ENCODE results near the gene PSTPIP1. TPM values are rescaled to one million over a fixed set of nuclear protein-coding genes. Genes with fewer than 3 reads are reported as not detected.
A peak's percentile ranks its signal among the peaks of the same experiment; 100 is the strongest.

PSTPIP1 gene
- polyA plus RNA-seq, 3 donors = 1.1 to 2.4 (median 1.4) TPM

- DNase-seq = no peak
Measured at GRCh38 chr15:77067691-77068367, 72.9 kb downstream of the PSTPIP1 start.

DNA sequence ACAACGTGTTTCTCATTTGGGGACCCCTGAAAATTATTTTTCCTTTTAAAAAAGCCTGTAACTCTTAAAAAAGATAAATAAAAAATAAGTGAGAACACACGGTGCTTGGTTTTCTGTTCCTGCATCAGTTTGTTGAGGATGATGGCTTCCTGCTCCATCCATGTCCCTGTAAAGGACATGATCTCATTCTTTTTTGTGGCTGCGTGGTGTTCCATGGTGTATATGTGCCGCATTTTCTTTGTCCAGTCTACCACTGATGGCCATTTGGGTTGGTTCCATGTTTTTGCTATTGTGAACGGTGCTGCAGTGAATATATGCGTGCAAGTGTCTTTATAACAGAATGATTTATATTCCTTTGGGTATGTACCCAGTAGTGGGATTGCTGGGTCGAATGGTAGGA, 73.7 kb downstream of the PSTPIP1 start:
- DNase-seq = no peak

DNA sequence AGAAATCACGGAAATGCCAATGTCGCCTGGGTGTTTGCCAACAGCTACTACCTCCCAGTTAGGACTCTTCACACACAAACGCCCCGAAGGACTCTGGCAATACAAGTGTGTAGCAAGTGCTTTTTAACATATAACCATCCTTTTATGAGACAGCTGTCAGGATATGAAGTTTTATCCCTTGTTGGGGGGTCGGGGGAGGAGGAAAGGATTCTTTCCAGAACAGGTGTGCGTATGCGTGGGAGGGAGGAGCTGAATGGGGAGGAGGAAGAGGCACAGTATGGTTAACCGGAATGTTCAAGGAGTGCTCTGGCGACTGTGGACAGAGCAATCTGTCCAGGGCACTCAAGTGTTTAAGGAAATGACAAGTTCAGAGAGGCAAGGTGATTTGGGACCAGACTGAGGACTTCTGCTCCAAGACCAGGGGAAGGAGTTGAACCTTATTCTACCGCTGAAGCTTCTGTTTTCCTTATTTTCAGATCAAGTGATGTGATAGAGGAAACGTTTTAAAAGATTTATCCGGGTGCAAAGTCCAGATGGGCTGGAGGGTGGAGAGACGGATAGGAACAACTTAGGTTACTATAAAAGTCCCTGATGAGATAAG, 74.7 kb downstream of the PSTPIP1 start:
- DNase-seq = no peak

- DNase-seq = no peak
Measured at GRCh38 chr15:77070180-77070494, 75.2 kb downstream of the PSTPIP1 start.

DNA sequence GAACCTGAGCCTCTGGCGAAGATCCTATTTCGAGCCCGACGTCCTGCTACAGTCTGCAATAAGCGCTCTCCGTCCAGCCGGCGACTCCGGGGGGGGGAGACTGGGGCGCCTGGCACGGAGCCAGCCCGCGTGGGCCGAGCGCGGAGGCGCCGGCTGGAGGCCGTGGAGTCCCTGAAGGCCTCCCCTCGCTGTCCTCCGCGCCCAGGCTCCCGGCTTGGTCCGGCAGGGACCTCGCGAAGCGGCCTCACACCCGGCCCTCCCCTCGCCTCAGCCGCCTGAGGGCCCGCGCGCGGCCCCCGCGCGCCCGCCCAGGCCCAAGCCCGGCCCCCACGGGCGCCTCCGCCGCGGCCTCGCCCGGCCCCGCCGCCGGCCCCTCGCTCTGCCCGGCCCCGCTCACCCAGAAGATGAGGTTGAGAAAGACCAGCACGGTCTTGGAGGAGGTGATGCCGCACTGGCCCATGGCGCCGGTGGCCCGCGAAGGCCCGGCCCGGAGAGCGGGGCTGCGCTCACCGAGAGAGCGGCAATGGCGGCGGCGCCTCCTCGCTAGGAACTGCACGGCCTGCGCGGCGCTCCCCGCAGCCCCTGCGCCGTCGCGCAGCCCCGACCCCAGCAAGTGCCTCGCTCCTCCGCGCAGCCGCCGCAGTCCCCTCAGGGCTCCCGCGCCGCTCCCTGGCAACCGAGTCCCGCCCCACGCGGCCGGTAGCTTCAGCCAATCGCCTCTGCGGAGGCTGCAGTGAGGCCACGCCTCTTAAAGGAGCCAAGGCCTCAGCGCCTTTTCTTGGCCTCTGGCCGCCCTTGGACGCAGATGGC, 75.8 kb downstream of the PSTPIP1 start, which contains the start of gene TSPAN3:
TSPAN3 (minus strand) TSS at position 615 of the 810 bp plus-strand sequence; CDS start at position 460, 155 bp downstream.
- peak; percentile 93 for DNase-seq

GRCh38 chr15:77071305-77072223, 76.6 kb downstream of the PSTPIP1 start:
- DNase-seq = no peak

DNA sequence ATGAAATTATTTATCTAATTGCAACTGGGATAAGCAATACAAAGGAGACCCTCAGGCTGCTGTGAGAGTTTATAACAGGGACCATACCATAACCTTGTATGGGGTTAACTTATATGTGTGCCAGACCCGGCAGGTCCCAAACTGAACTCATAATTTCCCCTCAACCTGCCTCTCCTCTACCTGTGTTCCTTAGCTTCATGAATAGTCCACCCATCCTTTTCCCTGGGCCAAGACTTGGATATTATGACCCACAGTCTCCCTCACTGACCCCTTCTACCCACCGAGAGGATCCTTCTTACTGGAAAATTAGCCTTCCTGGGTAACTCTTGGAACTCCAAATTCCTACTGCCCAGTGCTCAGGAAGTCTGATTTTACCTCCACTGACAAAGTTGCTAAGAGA, 79.4 kb downstream of the PSTPIP1 start:
- DNase-seq = no peak

DNA sequence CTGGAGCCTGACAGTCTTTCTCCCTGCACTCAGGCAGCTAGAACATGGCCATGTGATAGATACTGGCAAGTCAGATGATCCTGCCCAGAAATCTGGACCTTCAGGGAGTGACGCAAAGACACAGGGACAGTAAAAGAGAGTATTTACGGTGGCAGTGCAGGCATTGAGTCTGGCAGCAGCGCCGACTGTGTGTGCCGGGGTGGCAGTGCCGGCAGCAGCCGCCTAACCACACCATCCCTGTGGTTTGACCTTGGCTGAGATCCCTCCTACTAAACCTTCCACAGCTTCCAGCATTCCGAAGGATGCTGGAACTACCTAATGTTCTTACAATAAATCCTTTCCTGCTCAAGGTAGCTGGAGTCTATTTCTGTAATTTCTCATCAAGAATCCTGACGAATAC, 80.6 kb downstream of the PSTPIP1 start:
- DNase-seq = no peak

DNA sequence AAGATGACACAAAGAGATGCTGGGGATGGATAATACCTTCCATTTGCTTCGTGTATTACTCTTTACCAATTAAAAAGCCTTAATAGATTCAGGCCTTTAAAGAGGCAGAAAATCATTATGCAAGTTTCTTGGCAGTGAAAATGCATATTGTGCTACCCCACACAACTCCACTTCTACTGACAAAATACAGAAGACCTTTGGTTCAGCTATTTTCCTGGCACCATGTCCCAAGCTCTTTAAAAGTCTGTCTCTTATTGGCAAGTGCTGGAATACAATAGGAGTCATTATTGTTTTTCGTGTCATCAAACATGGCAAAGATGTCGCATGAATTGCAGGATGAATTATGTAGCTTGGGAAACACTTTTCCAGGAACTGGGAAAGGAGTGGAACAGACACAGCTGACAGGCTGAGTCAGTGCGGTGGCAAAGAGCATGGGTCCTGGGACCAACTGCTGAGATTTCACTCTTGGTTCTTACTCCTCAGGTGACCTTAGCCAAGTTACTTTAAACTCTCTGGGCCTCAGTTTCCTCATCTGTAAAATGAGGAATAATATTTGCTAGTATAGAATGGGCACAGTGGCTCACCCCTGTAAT, 81.5 kb downstream of the PSTPIP1 start:
- no peak for DNase-seq

GRCh38 chr15:77081971-77082370, 87.0 kb downstream of the PSTPIP1 start:
- no peak for DNase-seq

GRCh38 chr15:77083381-77084160, 88.6 kb downstream of the PSTPIP1 start:
- no peak for DNase-seq

DNA sequence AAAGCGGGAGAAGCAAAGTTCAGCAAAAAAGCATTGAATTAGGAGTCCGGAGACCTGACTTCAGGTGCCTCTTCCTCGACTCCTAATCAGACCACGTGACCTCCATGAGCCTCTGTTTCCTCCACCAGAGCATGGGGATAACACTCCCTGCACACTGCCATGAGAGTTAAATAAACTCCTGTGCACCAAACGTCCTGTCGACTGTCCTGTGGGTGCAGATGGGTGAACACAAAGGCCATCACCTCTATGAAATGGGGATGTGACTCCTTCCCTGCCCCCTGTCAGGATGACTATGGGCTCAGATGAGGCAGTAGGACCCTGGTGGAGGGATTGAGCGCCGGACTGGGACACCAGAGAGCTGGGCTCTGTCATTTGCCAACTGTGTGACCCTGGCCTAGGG, 89.5 kb downstream of the PSTPIP1 start:
- no peak for DNase-seq

DNA sequence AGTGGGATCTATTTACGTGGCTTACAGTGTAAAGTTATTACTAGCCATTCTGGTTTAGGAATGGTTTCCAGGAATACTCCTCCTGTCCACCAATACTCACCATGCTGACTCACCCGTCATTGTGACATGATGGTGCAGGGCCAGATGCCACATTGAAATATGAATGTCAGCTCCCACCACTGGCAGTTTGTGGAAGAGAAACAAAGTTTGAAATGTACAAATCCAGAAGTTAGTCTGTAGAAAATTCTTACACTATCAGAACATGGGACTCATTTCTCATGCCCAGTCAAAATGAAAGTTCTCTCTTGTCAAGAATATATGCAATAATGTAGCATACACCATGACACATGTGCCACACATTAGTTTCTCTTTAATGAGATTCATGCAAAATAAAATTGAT, 90.4 kb downstream of the PSTPIP1 start:
- no peak for DNase-seq

Other genes starting within 250 kb of the PSTPIP1 start
- 10 to 100 TPM; 24.0 to 28.2 (median 25.3) TPM for gene SCAPER, start 89.8 kb upstream of the PSTPIP1 start, polyA plus RNA-seq (ENCODE audit: insufficient read length in 3 of 3)
- 100 to 1,000 TPM; 189 to 200 (median 198) TPM for gene RCN2, start 63.4 kb upstream of the PSTPIP1 start, polyA plus RNA-seq (ENCODE audit: insufficient read length in 3 of 3)
- gene TSPAN3, start 76.0 kb downstream of the PSTPIP1 start, polyA plus RNA-seq (ENCODE audit: insufficient read length in 3 of 3) = 100 to 1,000 TPM; 408 to 477 (median 445) TPM

All from renal pelvis (tissue), 4 donors.